HG03432 (cell line): ENCODE data around the gene SLAIN2.

Experiments used
- ATAC-seq: cut with Tn5 transposase; IDR thresholded peaks from one replicate; pipeline ENCODE4 v1.9.1; 2021; ENCODE audit warnings: mild to moderate bottlenecking, moderate library complexity; ENCODE audit not compliant: unreplicated experiment

The SLAIN2 gene

GRCh38 chr4:48333587-48333986, 7.7 kb upstream of the SLAIN2 start:
- ATAC-seq, result no peak

- ATAC-seq, result no peak
Measured at GRCh38 chr4:48334236-48334635, 7.1 kb upstream of the SLAIN2 start.

- ATAC-seq, result no peak
Measured at GRCh38 chr4:48334900-48335384, 6.4 kb upstream of the SLAIN2 start.

- no peak for ATAC-seq
Measured at GRCh38 chr4:48336146-48336870, 5.0 kb upstream of the SLAIN2 start.

GRCh38 chr4:48337731-48338130, 3.6 kb upstream of the SLAIN2 start:
- no peak for ATAC-seq

- no peak for ATAC-seq
Measured at GRCh38 chr4:48339642-48340041, 1.7 kb upstream of the SLAIN2 start.

- ATAC-seq, result peak; percentile 7
Measured at GRCh38 chr4:48340276-48340964, 909 bp upstream of the SLAIN2 start.

- peak; percentile 28 for ATAC-seq
Measured at GRCh38 chr4:48341776-48342605, 662 bp downstream of the SLAIN2 start.

GRCh38 chr4:48342606-48342880, 1.2 kb downstream of the SLAIN2 start:
- no peak for ATAC-seq

- no peak for ATAC-seq
Measured at GRCh38 chr4:48343035-48343434, 1.7 kb downstream of the SLAIN2 start.

- no peak for ATAC-seq
Measured at GRCh38 chr4:48343551-48343950, 2.2 kb downstream of the SLAIN2 start.

- no peak for ATAC-seq
Measured at GRCh38 chr4:48345542-48345941, 4.2 kb downstream of the SLAIN2 start.

- no peak for ATAC-seq
Measured at GRCh38 chr4:48346594-48346993, 5.3 kb downstream of the SLAIN2 start.

GRCh38 chr4:48347282-48347921, 6.1 kb downstream of the SLAIN2 start:
- ATAC-seq, result no peak

- no peak for ATAC-seq
Measured at GRCh38 chr4:48350871-48351270, 9.5 kb downstream of the SLAIN2 start.

GRCh38 chr4:48352793-48353192, 11.5 kb downstream of the SLAIN2 start:
- no peak for ATAC-seq

GRCh38 chr4:48356355-48356754, 15.0 kb downstream of the SLAIN2 start:
- ATAC-seq, result no peak

GRCh38 chr4:48360285-48361011, 19.1 kb downstream of the SLAIN2 start:
- ATAC-seq, result no peak

- no peak for ATAC-seq
Measured at GRCh38 chr4:48361012-48361400, 19.7 kb downstream of the SLAIN2 start.

- no peak for ATAC-seq
Measured at GRCh38 chr4:48366611-48367010, 25.3 kb downstream of the SLAIN2 start.

- no peak for ATAC-seq
Measured at GRCh38 chr4:48367016-48367415, 25.7 kb downstream of the SLAIN2 start.
